ENCODE data around the gene TOX2. TPM values are rescaled to one million over a fixed set of nuclear protein-coding genes. Genes with fewer than 3 reads are reported as not detected.
"Not testable (repeated sequence)": the region's sequence is repeated elsewhere in the genome, so short reads cannot be mapped to it uniquely, and the experiment has no call there.

Gene TOX2
- total RNA-seq, 1 experiment from 2014 or later, result 117 TPM

GRCh38 chr20:44039741-44040140, 125.1 kb downstream of the TOX2 start:
- ChIA-PET POLR2A (ENCODE audit: low non-redundant PET) (no interaction called here), CTCF (no interaction called here)
- Histone ChIP-seq H3K4me1 (ENCODE audit: insufficient read depth, low read length, poor library complexity, severe bottlenecking) (no peaks in the 10 kb centered on the region), H3K27ac (ENCODE audit: low read depth, low read length, poor library complexity, severe bottlenecking) (no peak overlapping the region), H3K9me3 (ENCODE audit: low read depth, low read length, poor library complexity, severe bottlenecking) (no peaks in the 10 kb centered on the region), H3K4me3 (ENCODE audit: low read depth, low read length, poor library complexity, severe bottlenecking) (no peak overlapping the region), H3K27me3 (replicated peaks; ENCODE audit: insufficient read depth, low read depth, low read length, poor library complexity) (no peaks in the 10 kb centered on the region), H3K36me3 (ENCODE audit: insufficient read depth, low read length, poor library complexity, severe bottlenecking) (no peaks in the 10 kb centered on the region)
- DNase-seq (ENCODE audit: low spot score), result no peak
- intact Hi-C loops (cut with micrococcal nuclease; ENCODE audit: unreplicated experiment), result no loop called here
- BruUV-seq (replicated peaks), result no TSS peak
- TF ChIP-seq EZH2 (IDR thresholded peaks at IDR 0.05; ENCODE audit: borderline replicate concordance, low read depth, low read length, poor library complexity, severe bottlenecking) (no peak), CTCF (conservative IDR thresholded peaks at IDR 0.05; ENCODE audit: low read depth, low read length) (no peak)

- no peaks in the 10 kb centered on the region for H3K9me3 ChIP-seq (ENCODE audit: low read depth, low read length, poor library complexity, severe bottlenecking)
- ChIA-PET POLR2A (ENCODE audit: low non-redundant PET) (no interaction called here), CTCF (interaction anchor here (1.1 kb wide), 1 partner anchor 150 kb away, joined by 3 read pairs; no protein-coding TSS in a partner anchor)
- no TSS peak for BruUV-seq (replicated peaks)
- H3K27ac ChIP-seq (ENCODE audit: low read depth, low read length, poor library complexity, severe bottlenecking), result no peak overlapping the region
- intact Hi-C loops (cut with micrococcal nuclease; ENCODE audit: unreplicated experiment), result no loop called here
- H3K36me3 ChIP-seq (ENCODE audit: insufficient read depth, low read length, poor library complexity, severe bottlenecking), result no peaks in the 10 kb centered on the region
- H3K4me3 ChIP-seq (ENCODE audit: low read depth, low read length, poor library complexity, severe bottlenecking), result no peak overlapping the region
- no peaks in the 10 kb centered on the region for H3K4me1 ChIP-seq (ENCODE audit: insufficient read depth, low read length, poor library complexity, severe bottlenecking)
- TF ChIP-seq EZH2 (IDR thresholded peaks at IDR 0.05; ENCODE audit: borderline replicate concordance, low read depth, low read length, poor library complexity, severe bottlenecking) (no peak), CTCF (conservative IDR thresholded peaks at IDR 0.05; ENCODE audit: low read depth, low read length) (no peak)
- H3K27me3 ChIP-seq (replicated peaks; ENCODE audit: insufficient read depth, low read depth, low read length, poor library complexity), result no peaks in the 10 kb centered on the region
- DNase-seq (ENCODE audit: low spot score), result no peak
These were observed 125.7 kb downstream of the TOX2 start for GRCh38 chr20:44040202-44040915.

GRCh38 chr20:44041001-44041400, 126.3 kb downstream of the TOX2 start:
- DNase-seq (ENCODE audit: low spot score), result no peak
- H3K36me3 ChIP-seq (ENCODE audit: insufficient read depth, low read length, poor library complexity, severe bottlenecking), result no peaks in the 10 kb centered on the region
- intact Hi-C loops (cut with micrococcal nuclease; ENCODE audit: unreplicated experiment), result no loop called here
- no peaks in the 10 kb centered on the region for H3K4me1 ChIP-seq (ENCODE audit: insufficient read depth, low read length, poor library complexity, severe bottlenecking)
- no peak overlapping the region for H3K4me3 ChIP-seq (ENCODE audit: low read depth, low read length, poor library complexity, severe bottlenecking)
- no peaks in the 10 kb centered on the region for H3K9me3 ChIP-seq (ENCODE audit: low read depth, low read length, poor library complexity, severe bottlenecking)
- ChIA-PET CTCF (interaction anchor here (1.1 kb wide), 1 partner anchor 149 kb away, joined by 3 read pairs; no protein-coding TSS in a partner anchor), POLR2A (ENCODE audit: low non-redundant PET) (no interaction called here)
- no peak overlapping the region for H3K27ac ChIP-seq (ENCODE audit: low read depth, low read length, poor library complexity, severe bottlenecking)
- BruUV-seq (replicated peaks), result no TSS peak
- H3K27me3 ChIP-seq (replicated peaks; ENCODE audit: insufficient read depth, low read depth, low read length, poor library complexity), result no peaks in the 10 kb centered on the region
- no peak for TF ChIP-seq CTCF (conservative IDR thresholded peaks at IDR 0.05; ENCODE audit: low read depth, low read length)
- no peak for TF ChIP-seq EZH2 (IDR thresholded peaks at IDR 0.05; ENCODE audit: borderline replicate concordance, low read depth, low read length, poor library complexity, severe bottlenecking)

- H3K27ac ChIP-seq (ENCODE audit: low read depth, low read length, poor library complexity, severe bottlenecking); CTCF ChIA-PET; H3K9me3 ChIP-seq (ENCODE audit: low read depth, low read length, poor library complexity, severe bottlenecking); BruUV-seq (replicated peaks); intact Hi-C loops (cut with micrococcal nuclease; ENCODE audit: unreplicated experiment); DNase-seq (ENCODE audit: low spot score); POLR2A ChIA-PET (ENCODE audit: low non-redundant PET); H3K27me3 ChIP-seq (replicated peaks; ENCODE audit: insufficient read depth, low read depth, low read length, poor library complexity); H3K4me3 ChIP-seq (ENCODE audit: low read depth, low read length, poor library complexity, severe bottlenecking); H3K36me3 ChIP-seq (ENCODE audit: insufficient read depth, low read length, poor library complexity, severe bottlenecking); H3K4me1 ChIP-seq (ENCODE audit: insufficient read depth, low read length, poor library complexity, severe bottlenecking): not testable (repeated sequence)
These were observed 130.1 kb downstream of the TOX2 start for GRCh38 chr20:44044712-44045111.

Measured in A673 (cell line).